Glomerular endothelial cell (primary cell): Measurements from ENCODE around the gene CDH22. TPM values are rescaled to one million over a fixed set of nuclear protein-coding genes. Genes with fewer than 3 reads are reported as not detected.

Experiments used
- DNase-seq: peaks from one replicate; pipeline ENCODE4 v3.0.0-alpha.2; 2011; ENCODE audit warnings: low read depth, low spot score; ENCODE audit errors: extremely low read depth
- total RNA-seq: library from RNA; depleted of rRNA; stranded (reverse); fragments of >200 nt; gene quantifications from 2 replicates; pipeline ENCODE4 v1.2.3, GENCODE V29; 2015

Gene CDH22
- total RNA-seq, 1 donor from 2014 or later = 0.06 TPM

DNA sequence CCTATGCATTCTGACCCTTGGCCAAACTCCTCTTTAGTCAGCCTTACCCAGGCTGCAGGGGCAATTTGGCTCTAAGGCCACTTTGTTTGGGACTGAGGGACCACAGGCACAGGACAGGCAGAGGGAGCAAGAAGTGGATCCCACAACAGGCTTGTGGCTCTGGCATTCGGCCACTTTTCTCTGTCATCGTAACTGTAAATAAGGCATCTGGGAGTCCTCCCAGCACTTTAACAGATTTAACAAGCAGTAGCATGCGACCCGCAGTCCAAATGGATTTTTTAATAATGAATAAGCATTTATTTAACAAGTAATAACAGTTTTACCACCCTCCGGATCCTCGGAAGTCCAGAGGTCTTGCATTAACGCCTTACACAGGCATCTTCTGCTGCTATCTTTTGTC, 16.1 kb upstream of the CDH22 start:
- DNase-seq = no peak

DNA sequence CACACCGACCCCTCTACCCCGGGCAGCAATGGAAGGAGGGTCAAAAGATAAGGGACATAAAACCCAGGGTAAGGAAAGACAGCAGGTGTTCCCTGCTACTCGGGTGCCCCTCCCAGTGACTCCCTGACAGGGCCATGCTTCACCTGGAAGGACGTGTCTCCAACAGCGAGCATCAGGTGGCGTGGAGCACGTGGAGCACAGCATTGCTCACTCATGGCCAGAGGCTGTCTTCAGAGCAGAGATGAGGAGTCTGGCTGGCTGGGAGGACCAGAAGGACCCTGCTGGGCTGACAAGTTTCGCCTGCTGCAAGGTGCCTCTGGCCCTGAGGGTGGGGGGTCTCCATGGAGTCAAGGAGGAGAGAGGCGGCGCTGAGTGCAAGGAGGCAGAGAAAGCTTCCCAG, 15.3 kb upstream of the CDH22 start:
- DNase-seq = no peak

DNA sequence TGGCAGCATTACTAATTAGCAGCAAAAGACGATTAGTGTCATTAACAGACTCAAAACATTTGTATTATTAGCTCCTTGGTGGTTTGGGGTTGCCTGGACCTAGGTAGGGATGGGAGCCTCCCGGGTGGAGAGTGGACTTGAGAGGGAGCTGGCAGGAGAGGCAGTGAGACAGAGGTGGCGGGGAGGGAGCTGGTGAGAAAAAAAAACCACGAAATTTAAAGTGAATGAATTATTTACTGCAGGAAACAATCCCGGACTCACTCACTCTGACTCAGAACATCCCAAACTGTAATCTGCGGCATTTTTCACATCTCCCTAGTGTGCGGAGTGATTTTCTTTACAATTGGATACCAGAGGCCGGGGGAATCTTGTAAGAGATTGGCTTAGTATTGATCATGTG, 14.3 kb upstream of the CDH22 start:
- no peak for DNase-seq

DNA sequence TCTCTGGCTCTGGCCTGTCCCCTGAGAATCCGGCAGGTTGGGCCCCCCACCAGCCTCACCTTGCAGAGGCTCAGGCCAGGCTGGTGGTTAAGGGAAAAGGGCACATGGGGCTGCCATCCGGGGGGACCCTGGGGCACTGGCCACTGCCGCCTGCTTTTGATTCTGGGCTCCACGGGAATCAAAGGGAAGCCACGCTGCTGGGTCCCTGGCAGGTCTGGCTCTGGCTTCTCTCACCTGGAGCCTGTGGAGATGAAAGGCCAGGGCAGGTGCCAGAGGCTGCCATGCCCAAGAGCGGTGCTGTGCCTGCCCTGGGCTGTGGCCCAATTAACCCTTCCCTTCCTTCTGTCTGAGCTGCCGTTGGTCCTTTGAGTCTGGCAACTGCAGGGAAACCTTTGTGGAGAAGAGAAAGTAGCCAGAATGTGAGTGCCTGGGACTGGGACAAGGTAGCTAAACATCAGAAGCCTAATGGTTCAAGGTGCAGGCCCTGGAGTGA, 9.4 kb upstream of the CDH22 start:
- no peak for DNase-seq

DNA sequence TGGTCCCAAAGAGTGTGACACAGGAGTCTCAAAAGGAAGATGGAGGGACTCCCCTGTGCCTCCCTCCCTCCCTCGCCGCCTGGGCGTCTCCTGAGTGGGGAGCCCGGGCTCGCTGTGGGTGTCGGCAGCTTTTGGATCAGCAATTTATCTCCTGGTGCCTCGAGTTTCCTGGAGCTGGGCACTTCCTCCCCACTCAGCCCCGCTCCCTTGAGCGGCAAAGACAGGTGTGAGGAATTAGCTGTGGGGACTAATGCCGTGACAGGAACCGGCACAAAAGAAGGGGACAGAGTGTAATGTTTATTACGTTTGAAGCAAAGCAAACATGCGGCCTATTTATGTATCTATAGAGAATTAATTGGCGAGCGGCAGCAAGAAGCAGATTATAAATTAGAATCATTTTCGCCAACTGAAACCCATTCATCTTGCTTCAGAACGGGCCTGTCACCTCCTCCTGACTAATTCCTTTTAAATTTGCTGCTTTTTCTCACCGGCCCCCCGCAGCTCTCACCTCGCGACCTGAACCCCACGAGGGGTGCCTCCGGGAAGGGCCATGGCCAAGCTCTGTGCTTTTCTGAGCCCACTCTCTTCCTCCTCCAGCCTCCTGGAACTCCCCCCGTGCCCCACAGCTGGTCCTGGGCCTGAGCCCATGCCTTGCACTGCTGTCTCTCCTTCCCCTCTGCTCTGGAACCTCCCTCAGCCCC, 8.8 kb upstream of the CDH22 start:
- no peak for DNase-seq

DNA sequence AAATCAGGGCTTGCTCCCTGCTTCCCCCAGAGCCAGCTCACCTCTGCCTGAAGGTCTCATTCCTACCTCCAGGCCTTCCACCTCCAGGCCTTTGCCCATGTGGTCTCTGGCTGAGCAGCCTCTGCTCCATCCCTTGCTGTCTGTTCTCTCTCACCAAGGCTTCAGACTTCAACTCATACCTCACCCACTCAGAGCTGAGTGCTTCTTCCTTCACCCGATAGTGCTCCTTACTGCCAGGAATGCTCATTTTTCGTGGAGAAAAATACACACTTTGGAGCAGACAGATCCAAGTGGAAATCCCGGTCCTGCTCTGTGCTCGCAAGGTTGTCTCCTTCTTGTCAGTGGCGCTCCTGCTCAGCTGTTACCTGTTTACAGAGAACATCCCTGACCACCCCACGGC, 7.0 kb upstream of the CDH22 start:
- no peak for DNase-seq

DNA sequence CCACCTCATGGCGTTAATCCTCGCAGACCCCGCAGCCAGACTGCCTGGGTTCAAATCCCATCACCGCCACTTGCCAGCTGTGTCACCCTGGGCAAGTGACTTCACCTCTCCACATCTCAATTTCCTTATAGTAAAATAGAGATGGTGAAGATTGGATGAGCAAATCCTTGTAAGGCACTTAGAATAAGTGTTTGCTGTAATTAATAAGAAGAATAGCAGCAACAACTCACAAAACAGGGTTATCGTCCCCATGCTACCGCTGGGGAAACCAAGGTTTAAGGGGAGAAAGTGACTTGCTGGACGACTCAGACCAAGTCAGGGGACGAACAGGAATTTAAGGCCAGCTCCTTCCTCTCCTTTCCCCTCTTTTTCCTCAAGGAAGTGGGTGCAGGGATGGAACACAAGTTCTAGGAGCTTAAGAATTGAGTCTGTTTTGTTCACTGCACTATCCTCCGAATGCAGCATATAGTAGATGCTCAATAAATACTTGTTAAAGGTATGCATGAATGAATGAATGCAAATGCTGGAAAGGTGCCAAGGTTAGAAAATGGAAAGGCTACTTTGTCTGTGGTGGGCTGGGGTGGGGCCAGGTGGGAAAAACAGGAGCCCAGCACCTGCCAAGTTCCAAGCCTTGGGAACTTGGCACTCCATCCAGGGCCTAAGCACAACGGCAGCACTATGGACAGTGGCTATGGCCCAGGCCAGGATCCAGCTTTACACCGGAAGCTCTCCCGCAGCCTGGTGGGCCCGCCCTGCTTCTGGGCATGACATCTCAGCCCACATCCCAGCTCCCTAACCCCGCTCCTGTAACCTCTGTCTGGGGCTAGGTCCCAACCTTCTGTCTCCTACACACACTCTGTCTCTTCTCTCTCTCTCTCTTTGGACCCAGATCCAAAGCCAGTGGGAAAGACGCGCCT, 4.9 kb upstream of the CDH22 start:
- no peak for DNase-seq

DNA sequence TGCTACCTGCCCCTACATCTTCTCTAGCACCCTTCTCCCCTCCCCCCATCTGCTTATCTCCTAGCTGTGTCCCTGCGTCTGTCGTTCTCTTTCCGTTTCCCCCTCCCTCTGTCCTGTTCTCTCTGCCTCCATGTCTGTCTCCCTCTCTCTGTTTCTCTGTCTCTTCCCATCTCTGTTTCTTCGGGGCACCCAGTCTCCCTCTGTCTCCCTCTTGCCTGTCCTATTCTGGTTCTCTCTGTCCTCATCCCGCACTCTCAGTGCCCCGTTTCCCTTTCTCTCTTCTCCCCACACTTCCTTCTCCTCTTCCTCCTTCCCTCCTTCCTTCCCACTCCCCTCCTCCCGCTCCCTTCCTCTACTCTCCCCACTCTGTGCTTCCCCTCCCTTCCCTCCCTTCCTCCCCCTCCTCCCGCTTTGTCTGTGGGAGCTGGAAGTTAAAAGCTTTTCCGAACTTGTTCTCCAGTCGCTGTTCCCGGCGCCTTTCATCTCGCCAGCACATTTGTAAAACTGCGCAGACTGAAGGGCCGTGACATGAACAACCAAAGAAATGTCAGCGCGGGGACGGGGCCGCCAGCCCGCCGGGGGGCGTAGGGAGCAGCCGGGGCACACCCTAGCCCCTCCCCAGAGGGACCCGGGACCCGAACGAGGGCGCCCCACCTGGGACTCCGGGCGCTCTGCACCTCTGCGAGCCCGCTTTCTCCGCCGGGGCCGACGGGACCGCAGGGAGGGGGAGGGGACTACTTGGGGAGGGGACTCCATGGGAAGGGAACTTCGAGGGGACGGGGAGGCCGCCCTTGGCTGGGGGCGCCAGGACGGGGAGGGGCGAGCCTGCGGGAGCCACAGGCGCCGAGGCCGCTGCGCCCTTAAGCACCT, 4.0 kb upstream of the CDH22 start:
- no peak for DNase-seq

DNA sequence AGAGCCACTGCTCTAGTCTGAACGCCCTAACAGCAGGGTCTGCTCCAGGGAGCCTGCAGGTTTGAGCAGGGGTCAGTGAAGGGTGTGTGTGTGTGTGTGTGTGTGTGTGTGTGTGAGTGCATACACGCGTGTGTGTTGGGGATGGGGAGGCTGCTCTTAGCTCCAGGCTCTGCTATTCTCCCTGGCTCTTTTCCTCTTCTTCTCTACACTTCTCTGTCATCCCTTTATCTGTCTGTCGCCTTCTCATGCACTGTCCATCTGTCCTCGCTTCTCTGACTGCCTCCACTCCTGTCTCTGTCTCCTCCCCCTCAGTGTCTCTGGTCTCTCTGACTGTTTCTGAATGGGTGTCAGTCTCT, 3.4 kb upstream of the CDH22 start:
- DNase-seq = no peak

DNA sequence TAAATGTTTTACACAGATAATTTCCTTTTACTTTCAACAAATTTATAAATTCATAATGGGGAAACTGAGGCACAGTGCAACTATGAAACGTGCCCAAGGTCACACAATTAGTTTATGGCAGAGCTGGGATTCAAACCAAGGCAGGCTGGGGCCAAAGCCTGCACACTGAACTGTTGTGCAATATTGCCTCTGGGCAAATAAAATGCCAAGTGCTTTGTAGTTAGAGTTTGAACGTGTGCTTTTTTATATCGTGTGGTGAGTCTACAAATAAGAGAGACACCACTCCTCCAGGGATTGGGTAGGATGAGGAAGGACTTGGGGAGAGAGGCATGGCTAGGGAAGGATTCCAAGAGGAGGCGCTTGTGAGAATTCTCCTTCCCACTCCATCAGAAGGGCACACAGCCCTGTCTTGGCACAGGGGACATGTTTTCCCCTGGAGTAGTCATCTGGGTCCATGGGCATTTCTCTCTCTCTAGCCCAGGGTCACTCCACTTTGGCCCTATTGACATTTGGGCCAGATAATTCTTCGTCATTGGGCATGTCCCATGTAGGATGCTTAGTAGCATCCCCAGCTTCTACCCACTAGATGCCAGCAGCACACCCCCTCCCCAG, 2.8 kb upstream of the CDH22 start:
- no peak for DNase-seq

DNA sequence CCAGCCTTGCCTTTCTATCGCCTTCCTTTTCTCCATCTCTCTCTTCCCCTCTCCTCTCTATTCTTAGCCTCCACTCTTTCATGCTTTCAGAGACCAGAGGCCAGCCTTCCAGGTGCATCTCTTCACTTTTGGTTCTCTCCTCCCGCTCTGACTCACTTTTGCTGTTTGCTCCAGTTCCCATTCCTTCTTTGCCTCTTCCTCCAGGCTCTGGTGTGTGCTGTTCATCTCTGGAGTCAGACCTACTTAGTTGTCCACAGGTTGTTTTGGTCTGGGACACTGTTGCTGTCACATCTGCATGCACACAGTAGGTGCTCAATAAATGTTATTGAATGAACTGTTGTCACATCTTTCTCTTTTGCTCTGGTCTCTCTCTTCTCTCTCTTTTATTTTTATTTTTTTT, 1.6 kb upstream of the CDH22 start:
- DNase-seq = no peak

DNA sequence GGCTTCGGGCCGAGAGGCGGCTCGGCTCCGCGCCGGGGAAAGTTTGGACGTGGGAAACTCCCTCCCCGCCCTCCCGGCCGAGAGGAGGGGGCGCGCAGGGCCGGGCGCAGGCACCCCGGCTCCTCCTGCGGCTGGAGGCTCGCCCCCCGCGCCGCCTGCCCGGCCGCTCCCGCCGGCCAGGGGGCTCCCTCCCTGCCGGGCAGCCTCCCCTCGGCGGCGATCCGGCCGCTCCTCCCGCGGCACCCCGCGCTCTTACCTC, 370 bp downstream of the CDH22 start:
- DNase-seq = no peak

DNA sequence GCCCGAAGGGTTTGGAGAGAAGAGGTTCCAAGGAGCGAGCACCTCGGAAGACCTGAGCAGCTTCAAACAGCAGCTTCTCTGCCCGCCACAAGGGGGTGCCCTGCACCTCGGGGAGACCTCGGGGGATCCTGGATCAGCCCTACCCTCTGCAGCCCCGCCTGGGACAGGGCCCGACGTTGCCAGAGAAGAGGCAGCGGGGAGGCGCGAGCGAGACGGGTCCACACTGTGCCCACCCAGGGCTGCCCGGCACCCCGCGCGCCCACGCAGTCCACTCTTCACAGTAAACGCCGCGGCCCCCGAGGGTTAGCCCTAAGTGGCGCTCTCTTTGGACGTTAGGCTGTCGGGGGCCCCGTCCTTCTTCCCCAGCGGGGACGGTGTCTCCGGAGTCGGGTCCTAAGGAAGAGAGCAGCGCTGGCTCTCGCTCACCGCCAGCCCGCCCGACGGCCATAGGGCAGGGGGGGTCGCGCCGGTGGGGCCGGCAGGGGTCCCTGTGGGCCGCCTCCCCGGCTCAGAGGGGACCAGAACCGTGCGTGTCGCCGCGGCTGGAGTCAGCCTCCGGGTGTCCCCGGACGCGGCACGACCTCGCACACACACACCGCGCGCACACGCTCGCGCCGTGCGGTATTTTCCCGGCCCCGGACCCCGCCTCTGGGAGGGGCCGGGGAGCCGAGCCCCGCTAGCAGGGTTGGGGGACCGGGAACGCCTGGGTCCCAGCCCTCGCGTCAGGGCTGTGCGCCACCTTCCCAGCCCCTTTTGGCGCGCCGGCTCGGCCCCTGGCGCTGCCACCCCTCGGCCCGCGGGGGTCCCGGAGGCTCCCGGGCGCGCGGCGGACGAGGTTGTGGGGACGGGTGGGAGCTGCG, 929 bp downstream of the CDH22 start:
- DNase-seq = no peak

DNA sequence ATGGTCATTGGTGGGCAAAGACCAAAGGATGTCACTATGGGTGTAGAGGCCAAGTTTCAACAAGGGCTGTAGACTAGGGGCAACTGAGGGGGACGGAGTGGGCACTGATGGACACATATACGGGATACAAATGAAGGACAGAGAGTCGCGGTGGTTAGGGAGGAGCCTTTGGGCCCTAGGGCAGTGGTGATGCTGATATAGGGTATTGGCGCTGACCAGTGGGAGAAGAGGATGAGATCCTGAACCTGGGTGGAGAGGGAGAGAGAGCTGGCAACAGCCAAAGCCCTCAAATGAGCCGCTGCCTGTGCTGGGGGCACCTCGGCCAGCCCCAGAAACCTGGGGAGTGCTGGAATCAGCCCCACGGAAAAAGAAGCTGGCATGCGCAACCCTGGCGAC, 1.6 kb downstream of the CDH22 start:
- no peak for DNase-seq

DNA sequence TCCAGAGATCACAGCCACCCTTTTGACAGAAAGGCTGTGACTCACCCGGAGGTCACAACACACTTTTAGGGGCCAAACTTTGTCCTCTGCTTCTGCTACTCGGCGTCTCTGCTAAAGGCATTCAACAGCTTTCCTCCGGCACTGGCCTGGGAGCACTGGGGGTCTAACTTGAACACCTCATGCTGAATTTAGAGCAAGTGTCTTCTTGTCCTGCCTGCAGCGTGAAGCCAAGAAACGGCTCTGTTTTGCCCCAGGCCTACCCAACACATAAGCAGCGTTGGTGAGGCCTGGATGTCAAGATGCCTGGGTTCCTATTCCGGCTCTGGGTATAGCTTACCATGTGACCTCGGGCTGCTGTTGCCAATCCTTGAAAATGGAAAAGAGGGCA, 2.3 kb downstream of the CDH22 start:
- no peak for DNase-seq

DNA sequence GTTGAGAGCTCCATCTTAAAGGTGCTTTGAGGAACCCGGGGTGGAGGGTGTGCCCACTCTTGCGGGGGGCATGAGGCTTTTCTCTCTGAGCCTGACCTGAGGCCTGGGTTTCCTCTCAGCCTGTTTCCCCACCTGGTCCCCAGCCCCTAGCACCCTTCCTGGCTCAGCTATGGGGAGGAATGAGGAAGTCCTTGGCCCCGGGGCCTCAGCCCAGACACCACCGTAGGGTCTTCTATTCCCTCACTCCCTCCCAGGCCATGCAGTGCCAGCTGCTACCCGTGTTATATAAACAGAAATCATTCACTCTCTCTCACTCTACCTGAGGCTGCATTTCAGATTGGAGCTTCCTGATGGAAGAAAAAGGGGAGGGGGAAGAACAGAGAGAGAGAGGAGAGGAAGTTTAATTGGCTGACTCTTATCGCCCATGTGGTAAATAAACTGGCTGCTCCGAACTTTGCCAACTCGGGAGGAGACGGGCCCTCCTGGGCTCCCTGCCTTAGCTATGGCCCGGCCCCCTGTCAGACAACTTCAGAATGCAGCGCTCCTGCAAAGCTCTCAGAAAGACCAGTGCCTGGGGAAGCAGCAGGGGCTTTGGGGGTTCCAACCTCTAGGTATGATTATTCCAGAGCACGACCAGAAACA, 2.8 kb downstream of the CDH22 start:
- DNase-seq = no peak

DNA sequence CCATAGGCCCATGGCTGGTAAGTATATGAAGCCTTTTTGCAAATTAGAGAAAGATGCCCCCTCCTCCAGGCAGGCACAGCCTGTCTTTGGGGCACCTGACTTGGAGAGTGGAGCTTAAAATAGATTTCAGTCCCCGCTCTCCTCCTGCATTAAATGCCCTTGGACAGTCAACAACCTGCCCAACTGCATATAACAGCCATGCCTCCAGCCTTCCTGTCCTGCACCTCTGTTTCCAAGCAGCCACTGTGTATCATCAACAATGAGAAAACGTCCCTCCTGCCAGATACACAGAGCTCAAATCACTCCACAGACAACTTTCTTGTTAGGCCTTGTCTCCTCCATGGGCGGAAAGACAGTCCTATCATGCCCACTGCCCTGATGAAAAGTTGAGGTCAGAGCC, 3.4 kb downstream of the CDH22 start:
- no peak for DNase-seq

DNA sequence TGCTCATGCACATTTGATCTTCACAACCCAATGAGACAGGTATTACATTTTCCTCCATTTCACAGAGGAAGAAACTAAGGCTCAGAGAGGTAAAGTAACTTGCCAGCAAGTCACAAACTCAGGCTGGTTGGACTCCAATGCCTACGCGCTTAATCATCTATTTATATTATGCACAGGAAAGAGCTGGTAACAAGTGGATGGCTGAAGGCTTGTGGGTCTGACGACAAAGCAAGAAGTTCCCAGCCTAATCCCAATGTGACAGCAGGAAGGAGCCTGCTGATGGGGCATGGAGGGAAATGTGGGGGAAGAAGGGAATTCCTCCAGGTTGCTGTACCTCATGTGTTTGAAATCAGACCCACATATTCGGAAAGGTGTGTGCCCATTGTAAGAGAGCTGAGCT, 3.9 kb downstream of the CDH22 start:
- DNase-seq = no peak

DNA sequence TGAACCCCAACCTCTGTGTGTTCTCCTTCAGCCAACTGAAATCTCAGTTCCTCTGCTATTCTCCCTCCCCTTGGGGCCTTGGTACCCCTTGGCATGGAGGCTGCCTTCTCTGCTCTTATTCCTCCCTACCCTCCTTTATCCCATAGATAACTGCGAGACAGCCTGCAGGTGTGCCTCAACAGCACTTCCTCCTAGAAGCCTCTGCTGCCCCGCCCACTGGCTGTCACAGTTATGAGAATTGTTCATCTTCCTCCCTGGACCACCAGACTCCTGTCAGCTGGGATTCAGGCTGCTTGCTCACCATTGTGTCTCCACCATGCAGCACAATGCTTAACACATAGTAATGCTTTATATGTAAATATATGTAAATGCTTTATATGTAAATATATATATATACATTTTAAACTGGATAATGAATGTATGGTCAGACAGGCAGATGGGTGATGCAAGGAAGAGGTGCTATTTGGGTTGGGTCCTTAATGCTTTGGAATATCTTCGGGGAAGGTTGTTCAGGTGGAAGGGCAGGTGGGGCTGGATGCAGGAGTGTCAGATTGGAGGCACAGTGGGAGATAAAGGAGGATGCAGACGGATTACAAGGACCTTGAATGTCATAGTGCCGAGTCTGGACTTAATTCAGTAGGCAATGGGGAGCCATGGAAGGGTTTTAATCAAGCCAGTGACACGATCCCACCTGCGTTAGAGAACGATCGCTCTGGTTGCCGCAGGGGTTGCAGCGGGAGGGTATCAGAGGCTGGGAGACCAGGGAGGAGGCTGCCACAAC, 4.9 kb downstream of the CDH22 start:
- no peak for DNase-seq
